T-helper 2 cell treated with Interferon-gamma antibody and Interleukin-4, amounts not matched to agents 100 ng/mL and 5 ng/mL, for 36 hours (primary cell): ENCODE data around the gene CD151. TPM values are rescaled to one million over a fixed set of nuclear protein-coding genes. Genes with fewer than 3 reads are reported as not detected.

Source experiments
- intact Hi-C: fragments of 100-400 bp; cut with micrococcal nuclease; formaldehyde crosslinking; loops from one replicate; pipeline ENCODE4 v1.15.1; 2023
- total RNA-seq: library from RNA; stranded (reverse); gene quantifications from 2 replicates; pipeline ENCODE4 v1.2.3, GENCODE V29; 2022

CD151 gene
- total RNA-seq, 1 donor from 2014 or later, result 42.4 TPM

GRCh38 chr11:827897-828192, 4.9 kb upstream of the CD151 start, which contains the start of gene CRACR2B:
Gene CRACR2B, plus strand, starts transcription at chr11:827919. Its CDS starts 689 bp downstream, at chr11:828608.
- intact Hi-C loops, result no loop called here

- intact Hi-C loops, result no loop called here
Observed at GRCh38 chr11:828506-829175, 4.1 kb upstream of the CD151 start.

- intact Hi-C loops, result no loop called here
Observed at GRCh38 chr11:829176-829846, 3.4 kb upstream of the CD151 start.

- intact Hi-C loops, result loop anchor here (1.0 kb wide), 1 partner anchor 11 kb away; no protein-coding TSS in a partner anchor
Observed at GRCh38 chr11:829847-830294, 2.9 kb upstream of the CD151 start.

- intact Hi-C loops, result loop anchor here (1.0 kb wide), 1 partner anchor 11 kb away; no protein-coding TSS in a partner anchor
Observed at GRCh38 chr11:830295-831117, 2.2 kb upstream of the CD151 start.

GRCh38 chr11:831118-831864, 1.5 kb upstream of the CD151 start:
- intact Hi-C loops, result no loop called here

GRCh38 chr11:831961-832528, 707 bp upstream of the CD151 start:
- intact Hi-C loops, result no loop called here

GRCh38 chr11:833114-833791, 501 bp downstream of the CD151 start:
- intact Hi-C loops, result no loop called here

- intact Hi-C loops, result no loop called here
Observed at GRCh38 chr11:833849-834311, 1.1 kb downstream of the CD151 start.

- intact Hi-C loops, result no loop called here
Observed at GRCh38 chr11:834371-835316, 1.9 kb downstream of the CD151 start.

- intact Hi-C loops, result no loop called here
Observed at GRCh38 chr11:836274-836673, 3.5 kb downstream of the CD151 start.

- intact Hi-C loops, result no loop called here
Observed at GRCh38 chr11:836700-837099, 3.9 kb downstream of the CD151 start.

GRCh38 chr11:837189-837989, 4.6 kb downstream of the CD151 start:
- intact Hi-C loops, result no loop called here

GRCh38 chr11:837990-838307, 5.2 kb downstream of the CD151 start:
- intact Hi-C loops, result no loop called here

GRCh38 chr11:838441-839279, 5.9 kb downstream of the CD151 start:
- intact Hi-C loops, result no loop called here

- intact Hi-C loops, result no loop called here
Observed at GRCh38 chr11:839280-839623, 6.5 kb downstream of the CD151 start.

GRCh38 chr11:839875-840617, 7.3 kb downstream of the CD151 start:
- intact Hi-C loops, result no loop called here
